NCI-H1092 (cell line): ENCODE results near the gene STRIP1.
A peak's percentile ranks its signal among the peaks of the same experiment; 100 is the strongest.

ENCODE experiments used
- DNase-seq: peaks from one replicate; lab custom pipeline; 2025; lab: John Stamatoyannopoulos, UW

The STRIP1 gene

GRCh38 chr1:110034451-110035235 lies at the start of gene STRIP1:
Gene STRIP1 (plus strand): TSS chr1:110034624. CDS start chr1:110034638, 14 bp downstream.
- peak; percentile 96 for DNase-seq

GRCh38 chr1:109985247-109986053 lies 49.0 kb upstream of the STRIP1 start:
- DNase-seq: no peak

GRCh38 chr1:109986054-109986444 lies 48.4 kb upstream of the STRIP1 start:
- no peak for DNase-seq

DNA sequence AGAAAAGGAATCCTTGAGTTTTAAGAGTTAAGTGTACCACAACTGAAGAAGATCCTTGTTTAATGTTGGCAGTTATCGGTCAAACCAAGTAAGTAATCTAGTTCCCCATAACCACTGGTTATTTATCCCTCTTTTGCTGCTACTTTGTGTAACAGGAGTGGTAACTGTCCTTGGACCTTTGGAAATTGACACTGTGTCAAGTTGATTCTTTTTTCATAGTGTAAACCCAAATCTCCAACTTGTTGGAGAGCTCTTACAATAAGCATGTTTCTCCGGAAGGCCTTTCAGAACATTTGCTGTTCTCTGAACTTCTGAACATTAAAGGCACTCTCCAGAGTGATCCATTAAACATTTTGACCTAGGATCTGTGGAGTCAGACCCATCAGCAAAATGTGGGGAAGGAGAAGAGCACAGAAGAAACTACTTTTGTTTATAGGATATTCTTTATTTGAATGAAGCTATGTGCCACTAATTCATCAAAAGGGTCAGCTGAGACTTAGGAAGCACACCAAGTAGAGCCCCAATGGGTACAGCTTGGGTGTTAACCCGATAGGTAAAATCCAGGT lies 46.0 kb upstream of the STRIP1 start:
- no peak for DNase-seq

DNA sequence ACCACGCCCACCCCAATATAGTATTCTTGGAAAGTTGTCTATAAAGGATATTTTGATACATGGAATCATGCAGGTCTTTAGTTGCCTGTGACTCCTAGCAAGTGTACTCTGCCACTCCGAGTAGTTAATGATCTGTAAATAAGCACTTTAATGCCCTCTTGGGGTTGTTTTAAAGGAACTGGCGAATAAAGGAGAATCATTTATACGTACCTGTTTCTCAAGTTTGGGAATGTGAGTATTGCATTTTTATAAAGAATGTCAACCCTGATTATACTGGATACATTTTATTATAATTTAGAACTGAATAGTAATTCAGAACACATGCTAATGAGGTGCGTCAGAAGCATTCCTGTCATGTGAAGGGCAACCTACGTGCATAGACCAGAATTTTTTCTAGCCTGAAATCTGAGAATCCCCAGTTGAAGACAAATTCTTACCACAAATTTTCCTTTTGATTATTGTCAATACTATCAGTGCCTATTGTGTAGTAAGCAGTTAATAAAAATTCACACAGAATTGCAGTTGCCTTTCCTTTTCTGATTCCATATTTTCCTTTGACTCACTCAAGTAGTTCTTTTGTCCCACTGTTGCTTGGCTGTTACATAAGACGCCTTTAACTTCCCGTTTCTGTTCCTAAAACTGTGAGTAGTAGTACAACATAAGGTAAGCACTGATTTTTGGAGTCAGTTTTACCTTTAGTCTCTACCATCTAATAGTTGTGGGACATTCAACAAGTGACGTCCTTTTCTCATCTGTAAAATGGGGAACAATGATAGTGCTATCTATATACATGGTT lies 44.7 kb upstream of the STRIP1 start:
- no peak for DNase-seq

- DNase-seq: no peak
Observed at GRCh38 chr1:109990302-109990653, 44.1 kb upstream of the STRIP1 start.

DNA sequence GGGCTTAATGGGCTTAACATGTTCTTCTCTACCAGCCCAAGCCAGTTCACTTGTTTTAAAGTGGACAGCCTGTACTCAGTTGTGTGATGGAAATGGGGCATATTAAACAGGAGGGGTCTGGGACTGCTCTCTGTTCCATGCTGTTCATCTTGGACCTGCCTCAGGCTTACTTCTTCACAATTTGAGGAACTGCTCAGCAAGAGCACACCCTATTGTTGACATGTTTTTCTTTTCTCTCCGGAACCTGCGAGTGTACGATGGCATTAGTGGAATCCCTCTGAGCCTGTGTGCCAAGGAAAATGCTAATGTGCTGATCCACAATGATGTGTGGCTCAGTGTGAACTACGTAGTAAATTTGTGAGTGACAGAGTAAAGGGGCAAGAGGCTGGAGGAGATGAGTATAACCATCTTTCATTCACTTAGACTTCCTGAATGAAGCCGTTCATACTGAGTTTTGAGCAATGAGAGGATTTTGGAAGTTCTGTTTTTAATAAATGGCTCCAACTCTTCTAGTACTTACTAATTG lies 43.0 kb upstream of the STRIP1 start:
- DNase-seq: no peak

- no peak for DNase-seq
Observed at GRCh38 chr1:109993885-109994284, 40.5 kb upstream of the STRIP1 start.

GRCh38 chr1:109994654-109995053 lies 39.8 kb upstream of the STRIP1 start:
- no peak for DNase-seq

DNA sequence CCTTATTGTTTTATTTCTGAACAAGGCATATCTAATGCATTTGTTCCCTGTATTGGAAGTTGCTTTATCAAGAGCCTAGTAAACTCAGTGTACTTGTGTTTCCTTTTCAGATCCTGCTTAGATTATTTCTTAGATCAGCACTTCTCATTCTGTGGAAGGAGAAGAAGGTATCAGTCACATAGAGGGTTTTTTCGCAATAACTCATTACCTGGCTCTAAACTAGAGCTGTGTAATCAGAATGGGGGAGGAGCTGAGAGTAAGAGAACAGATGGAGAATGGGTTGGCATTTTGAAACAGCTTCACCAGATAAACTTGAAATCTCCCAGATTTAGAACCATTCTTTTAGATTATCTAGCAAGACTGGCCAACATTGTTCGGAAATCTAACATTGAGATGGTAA lies 38.9 kb upstream of the STRIP1 start:
- no peak for DNase-seq

DNA sequence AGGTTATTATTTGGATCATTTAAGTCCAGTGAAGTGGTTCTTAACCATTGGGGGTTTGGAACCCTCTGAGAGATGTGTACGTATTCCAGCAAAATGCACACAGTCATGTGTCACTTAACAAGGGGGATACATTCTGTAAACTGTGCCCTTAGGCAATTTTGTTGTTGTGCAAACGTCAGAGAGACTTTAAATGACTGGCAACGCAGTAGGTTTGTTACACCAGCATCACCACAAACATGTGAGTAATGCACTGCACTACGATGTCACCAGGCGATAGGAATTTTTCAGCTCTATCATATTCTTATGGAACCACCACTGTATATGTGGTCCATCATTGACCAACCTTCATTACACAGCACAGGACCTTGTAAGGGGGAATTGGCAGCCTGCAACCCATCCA lies 37.9 kb upstream of the STRIP1 start:
- DNase-seq: no peak

GRCh38 chr1:109997204-109997866 lies 37.1 kb upstream of the STRIP1 start:
- DNase-seq: no peak

DNA sequence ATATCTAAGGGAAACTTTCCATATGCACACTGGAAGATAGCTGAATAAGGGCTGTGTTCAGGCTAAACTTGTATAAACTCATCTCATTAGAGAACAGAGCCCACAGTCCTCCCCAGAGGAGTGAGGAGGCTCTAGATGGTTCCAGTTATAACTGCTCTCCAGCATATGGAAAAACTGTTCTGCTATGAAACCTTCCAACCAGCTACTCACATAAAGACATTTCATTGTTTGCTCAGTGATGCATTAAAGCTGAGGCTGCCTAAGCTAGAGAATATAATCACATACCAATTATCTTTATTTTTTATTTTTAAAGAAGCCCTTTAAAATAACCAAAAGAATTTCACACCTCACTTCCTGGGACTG lies 36.6 kb upstream of the STRIP1 start:
- no peak for DNase-seq

DNA sequence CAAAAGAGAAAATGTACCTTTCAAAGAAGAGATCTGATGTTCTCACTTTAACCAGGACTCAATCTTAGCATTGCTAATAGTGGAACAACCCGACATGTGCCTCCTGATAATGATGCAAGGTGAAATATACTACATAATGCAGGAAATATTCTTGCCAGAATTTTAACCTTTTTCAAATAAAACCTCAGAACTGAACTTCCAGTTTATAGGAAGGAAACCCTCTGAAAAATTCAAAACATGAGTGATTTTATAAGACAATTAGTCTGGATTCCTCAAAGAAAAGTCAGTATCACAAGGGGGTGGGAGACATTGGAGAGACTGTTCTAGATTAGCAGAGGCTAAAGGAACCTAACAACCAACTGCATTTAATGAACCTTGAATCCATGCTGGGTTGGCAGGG lies 31.7 kb upstream of the STRIP1 start:
- no peak for DNase-seq

DNA sequence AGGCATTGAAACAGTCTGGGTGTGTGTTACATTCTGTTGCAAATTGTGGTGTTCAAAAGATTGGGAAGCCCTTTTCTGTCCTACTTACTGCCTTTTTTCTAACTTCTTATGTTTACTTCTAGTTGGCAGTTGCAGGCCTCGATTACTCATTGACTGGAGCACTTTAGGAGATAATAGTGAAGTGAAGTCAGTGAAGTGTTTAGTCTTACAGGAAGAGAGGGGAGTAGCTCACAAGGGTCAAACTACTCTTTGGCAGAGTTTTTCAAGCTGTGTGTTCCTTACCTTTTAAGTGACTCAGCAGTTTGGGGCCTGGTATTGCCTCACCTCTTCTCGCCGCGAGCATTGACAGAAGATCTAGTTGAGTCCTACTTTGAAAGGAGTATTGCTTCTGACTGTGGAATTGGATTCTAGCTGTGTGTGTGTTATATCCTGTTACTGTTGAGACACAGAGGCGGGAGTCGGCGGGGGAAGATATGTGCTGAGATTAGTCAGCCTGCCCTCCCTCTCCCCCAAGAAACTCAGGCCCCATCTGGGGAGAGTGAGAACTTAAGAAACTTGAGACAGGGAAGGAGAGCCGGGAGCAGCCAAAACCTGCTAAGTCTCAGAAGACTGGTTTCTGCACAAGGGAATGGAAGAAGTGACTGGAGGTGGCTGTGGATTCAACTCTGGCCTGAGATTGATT lies 30.5 kb upstream of the STRIP1 start:
- DNase-seq: no peak

- DNase-seq: no peak
Observed at GRCh38 chr1:110004583-110004982, 29.8 kb upstream of the STRIP1 start.

DNA sequence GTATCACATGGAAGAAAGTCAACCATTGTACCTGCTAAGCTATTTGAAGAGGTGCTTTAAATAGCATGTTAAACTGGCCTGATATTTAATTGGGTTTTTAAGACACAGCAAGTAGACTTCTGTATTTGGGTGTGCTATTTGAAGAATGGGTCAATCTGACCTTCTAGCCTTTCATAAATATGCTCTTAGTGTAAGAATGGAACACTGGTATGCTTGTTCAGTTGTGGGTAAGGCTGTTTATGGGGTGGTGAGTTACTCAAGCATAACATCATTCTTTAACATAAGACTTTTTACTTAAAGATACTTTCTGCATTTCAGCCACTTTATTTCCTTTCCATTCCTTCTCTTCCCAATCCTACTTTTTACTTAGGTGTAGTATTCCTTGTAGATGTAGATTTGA lies 28.5 kb upstream of the STRIP1 start:
- DNase-seq: no peak

GRCh38 chr1:110006516-110006915 lies 27.9 kb upstream of the STRIP1 start:
- DNase-seq: no peak

DNA sequence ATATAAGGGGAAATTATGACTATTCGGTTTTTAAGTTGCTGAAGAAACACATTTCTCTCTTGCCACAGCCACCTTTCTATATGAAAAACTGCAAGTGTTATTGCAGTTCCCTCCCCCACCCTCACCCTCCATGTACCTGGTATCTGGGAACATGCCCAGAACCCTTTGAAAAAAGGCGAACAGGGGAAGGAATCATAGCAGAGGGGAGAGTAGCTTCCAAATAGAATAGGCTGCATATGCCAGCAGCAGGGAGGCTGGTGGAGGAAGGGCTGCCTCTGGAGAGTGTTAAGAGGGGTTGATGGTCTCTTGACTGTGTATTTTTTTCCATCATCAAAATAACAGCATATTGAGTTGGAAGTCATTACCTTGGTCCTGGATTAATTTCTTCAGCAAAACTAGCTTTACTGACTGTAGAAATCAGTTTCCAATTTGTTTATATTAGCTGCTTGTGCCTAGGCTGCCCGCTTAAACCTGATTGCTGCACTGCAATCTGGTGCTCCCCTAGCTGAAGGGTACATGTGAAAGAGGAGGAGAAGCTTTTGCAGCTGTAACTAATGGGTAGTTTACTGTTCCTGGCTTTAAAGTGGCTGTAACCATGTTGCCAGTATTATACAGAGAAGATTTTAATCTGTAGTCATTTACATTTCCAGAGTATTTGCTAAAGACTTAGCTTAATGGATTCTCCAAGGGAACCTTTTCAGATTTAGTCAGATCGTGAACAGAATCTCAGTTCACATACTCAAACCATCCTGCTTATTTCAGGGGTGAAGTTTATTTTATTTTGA lies 27.2 kb upstream of the STRIP1 start:
- DNase-seq: peak; percentile 82

DNA sequence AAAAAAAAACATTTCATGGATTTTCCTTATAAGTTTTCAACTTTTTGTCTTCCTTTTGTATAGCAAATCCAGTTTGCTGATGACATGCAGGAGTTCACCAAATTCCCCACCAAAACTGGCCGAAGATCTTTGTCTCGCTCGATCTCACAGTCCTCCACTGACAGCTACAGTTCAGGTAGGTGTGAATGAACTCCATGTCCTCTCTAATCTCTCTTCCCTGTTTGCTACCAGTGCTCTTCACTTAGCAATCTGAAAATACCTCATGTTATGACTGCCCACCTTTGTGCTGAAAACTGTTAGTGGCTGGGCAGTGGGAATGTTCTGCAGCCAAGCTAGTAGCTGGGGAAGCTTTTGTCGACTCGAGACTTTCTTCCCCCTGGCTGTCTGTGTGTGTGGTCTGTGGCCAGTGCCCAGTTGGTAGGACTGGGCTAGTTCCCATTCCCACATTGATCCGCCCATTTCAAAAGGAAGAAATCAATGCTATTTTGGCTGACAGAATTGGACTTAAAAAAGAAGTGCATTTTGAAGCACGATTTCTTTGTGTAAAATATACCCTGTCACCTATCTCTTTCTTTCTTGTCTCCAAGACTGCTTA lies 25.4 kb upstream of the STRIP1 start:
- DNase-seq: no peak
